ENCODE data around the gene HOXD11. TPM values are rescaled to one million over a fixed set of nuclear protein-coding genes. Genes with fewer than 3 reads are reported as not detected.
A peak's percentile ranks its signal among the peaks of the same experiment; 100 is the strongest.

The HOXD11 gene
- total RNA-seq, 4 donors from 2014 or later, result 0.21 to 1.8 (median 1.2) TPM; not detected in 1

DNA sequence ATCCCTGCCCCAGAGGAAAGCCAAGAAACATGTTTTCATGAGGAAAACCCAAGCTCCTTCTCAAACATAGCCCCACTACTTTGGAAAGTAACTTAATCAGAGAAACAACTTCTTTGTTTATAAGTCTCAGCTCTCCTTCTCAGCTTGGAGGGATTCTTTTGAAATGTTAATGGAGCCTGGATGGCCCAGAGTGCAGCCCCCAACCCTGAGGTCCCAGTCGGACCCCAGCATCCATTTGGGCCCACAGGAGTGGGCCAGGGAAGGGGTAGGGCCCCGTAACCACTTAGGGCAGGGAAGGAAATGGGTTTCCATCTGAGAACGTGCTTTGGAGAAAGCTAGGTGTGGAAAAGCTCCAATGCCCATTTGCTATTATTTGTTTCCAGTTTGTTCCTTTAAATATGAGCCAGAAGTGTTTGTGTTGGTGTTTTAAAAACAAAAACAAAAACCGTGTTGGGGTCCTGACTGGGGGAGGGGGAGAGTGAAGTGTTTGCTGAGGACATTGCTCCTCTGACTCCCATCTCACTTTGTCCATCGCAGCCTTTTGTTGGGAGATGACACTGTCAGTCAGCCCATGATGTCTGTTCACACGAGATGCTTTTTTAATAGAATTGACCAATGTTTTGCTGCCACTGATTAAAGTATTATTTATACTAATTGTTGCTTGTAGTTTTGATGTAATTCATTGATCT is 48.4 kb downstream of the HOXD11 start:
- Histone ChIP-seq H3K36me3 (peaks cover 0 to 37% (median 0%) of the 10 kb centered on the region in 3 donors), H3K9me3 (no peaks in the 10 kb centered on the region), H3K4me3 (no peak overlapping the region), H3K4me1 (peaks cover 0 to 28% (median 9%) of the 10 kb centered on the region in 4 donors), H3K27me3 (peaks cover 1 to 92% of the 10 kb centered on the region in 2 donors), H3K27ac (no peak overlapping the region)
- DNase-seq (ENCODE audit: low spot score in 2 of 2), result no peak
- TF ChIP-seq, protein P1, sequence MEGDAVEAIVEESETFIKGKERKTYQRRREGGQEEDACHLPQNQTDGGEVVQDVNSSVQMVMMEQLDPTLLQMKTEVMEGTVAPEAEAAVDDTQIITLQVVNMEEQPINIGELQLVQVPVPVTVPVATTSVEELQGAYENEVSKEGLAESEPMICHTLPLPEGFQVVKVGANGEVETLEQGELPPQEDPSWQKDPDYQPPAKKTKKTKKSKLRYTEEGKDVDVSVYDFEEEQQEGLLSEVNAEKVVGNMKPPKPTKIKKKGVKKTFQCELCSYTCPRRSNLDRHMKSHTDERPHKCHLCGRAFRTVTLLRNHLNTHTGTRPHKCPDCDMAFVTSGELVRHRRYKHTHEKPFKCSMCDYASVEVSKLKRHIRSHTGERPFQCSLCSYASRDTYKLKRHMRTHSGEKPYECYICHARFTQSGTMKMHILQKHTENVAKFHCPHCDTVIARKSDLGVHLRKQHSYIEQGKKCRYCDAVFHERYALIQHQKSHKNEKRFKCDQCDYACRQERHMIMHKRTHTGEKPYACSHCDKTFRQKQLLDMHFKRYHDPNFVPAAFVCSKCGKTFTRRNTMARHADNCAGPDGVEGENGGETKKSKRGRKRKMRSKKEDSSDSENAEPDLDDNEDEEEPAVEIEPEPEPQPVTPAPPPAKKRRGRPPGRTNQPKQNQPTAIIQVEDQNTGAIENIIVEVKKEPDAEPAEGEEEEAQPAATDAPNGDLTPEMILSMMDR (IDR thresholded peaks at IDR 0.05), result no peak
- no peak for TF ChIP-seq EP300 (IDR thresholded peaks at IDR 0.05)
- TF ChIP-seq POLR2A (IDR thresholded peaks at IDR 0.05), result no peak
- 78 to 82% methylated on average over 6 of the region's 6 CpGs for WGBS, 2 donors

DNA sequence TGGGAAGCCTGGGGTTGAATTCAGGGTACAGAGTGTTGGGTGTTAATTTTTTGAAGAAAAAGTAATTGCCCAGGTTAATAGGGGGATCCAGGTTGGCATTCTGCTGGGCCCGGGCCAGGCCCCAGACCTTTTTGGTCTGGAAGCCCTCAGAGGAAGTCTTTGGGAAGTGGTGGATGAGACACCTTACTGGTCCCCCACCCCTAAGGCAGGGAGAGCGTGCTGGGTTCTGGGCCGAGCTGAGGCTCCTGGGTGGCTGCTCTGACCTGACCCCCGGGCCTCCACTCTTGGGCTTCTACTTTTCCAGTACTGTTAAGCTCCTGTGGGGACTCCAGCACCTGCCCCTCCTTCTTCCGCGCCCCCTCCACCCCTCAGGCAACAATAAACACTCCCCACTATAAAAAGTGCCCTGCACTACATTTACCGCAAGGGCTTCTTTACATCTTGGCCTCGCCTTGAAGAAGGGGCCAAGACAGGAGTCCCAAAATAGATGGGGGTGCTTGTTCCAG is 49.3 kb downstream of the HOXD11 start:
- no peak for DNase-seq (ENCODE audit: low spot score in 2 of 2)
- no peaks in the 10 kb centered on the region for H3K9me3 ChIP-seq
- peaks cover 0 to 30% (median 0%) of the 10 kb centered on the region in 3 donors for H3K36me3 ChIP-seq
- 81 to 88% methylated on average over 8 of the region's 8 CpGs for whole genome bisulfite sequencing, 2 donors
- H3K4me3 ChIP-seq, result no peak overlapping the region
- TF ChIP-seq EP300 (IDR thresholded peaks at IDR 0.05), result no peak
- TF ChIP-seq, protein P1 (IDR thresholded peaks at IDR 0.05), result no peak
- TF ChIP-seq POLR2A (IDR thresholded peaks at IDR 0.05), result no peak
- H3K27ac ChIP-seq, result no peak overlapping the region
- peaks cover 3 to 92% of the 10 kb centered on the region in 2 donors for H3K27me3 ChIP-seq
- H3K4me1 ChIP-seq, result peaks cover 0 to 34% (median 9%) of the 10 kb centered on the region in 4 donors

DNA sequence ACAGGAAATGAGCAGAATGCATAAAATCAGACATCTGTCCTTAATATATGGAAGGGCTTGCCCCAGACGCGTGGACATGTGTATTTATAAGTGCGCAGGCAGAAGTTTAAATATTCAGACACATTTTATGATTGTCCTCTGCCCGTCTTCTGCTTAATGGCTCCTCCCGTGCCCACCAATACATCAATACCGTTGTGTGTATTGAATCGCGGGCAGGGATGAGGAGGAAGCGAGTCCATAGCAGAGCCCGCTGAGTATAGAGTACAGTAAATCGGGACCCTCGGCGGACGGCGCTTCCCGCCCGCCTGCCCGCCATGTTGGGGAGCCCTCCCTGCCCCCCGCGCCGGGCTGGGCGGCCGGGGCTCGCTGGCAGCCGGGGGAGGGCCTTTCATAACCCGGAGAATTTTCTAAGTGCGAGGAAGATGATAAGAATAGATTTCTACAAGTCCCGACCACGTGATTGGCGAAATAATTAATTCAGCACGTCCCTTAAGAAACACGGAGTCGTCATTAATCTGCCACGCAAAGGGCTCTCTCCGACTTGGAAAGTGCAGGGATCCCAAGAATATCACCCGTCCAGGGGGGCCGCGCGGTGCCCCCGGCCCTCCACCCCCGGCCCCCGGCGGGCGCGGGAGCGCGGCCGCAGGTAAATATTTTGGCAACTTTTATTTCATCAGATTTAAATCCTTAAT is 49.9 kb downstream of the HOXD11 start, which contains the start of gene HOXD3:
Gene HOXD3, plus strand, starts transcription at position 501 of the 692 bp plus-strand sequence. CDS start 11,808 bp downstream, outside the sequence.
- H3K4me3 ChIP-seq, result peak within 1 kb of the TSS in 2 of 4 donors; percentile 16 to 21
- peaks cover 0 to 27% (median 0%) of the 10 kb centered on the region in 3 donors for H3K36me3 ChIP-seq
- no peak for DNase-seq (ENCODE audit: low spot score in 2 of 2)
- WGBS, 2 donors, result 25 to 41% methylated on average over 48 of the region's 48 CpGs
- peaks cover 0 to 38% (median 9%) of the 10 kb centered on the region in 4 donors for H3K4me1 ChIP-seq
- H3K9me3 ChIP-seq, result no peaks in the 10 kb centered on the region
- TF ChIP-seq EP300 (IDR thresholded peaks at IDR 0.05) (no peak), POLR2A (IDR thresholded peaks at IDR 0.05) (no peak)
- TF ChIP-seq, protein P1 (IDR thresholded peaks at IDR 0.05), result no peak
- H3K27ac ChIP-seq, result no peak within 1 kb of the TSS
- peaks cover 3 to 92% of the 10 kb centered on the region in 2 donors for H3K27me3 ChIP-seq

DNA sequence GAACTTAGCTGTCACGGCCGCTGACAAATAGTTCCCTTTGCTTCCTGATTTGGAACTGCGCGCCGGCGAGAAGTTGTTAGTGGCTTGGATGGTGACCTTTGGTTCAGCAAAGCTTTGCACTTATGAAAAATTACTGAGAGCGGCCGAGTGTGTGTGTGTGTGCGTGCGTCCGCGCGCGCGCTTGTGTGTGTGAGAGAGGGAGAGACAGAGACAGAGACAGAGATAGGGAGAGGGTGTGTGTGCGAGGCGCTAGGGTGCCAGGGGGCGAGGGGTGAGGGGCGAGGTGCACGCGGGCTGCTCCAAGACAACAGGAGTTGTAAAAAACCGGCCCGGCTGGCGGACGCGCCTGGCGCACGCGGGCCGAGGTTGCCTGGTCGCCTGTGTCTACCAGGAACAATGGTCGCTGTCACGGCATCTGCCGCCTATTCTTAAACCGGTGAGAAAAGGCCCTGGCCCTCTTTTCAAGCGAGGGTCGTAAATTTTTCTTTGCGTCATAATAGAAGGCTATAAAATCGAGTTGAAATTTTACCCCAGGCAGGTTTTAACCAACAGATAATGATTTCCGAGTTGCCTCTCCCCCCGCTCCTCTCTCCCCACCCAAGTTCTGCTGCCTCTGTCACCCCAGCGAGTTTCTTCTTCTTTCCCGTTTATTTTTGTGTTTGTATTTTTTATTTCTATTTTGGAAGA is 50.6 kb downstream of the HOXD11 start:
- DNase-seq (ENCODE audit: low spot score in 2 of 2), result no peak
- Histone ChIP-seq H3K4me3 (peak overlapping the region in 2 of 4 donors; percentile 16 to 21), H3K36me3 (peaks cover 0 to 22% (median 0%) of the 10 kb centered on the region in 3 donors), H3K4me1 (peaks cover 0 to 41% (median 9%) of the 10 kb centered on the region in 4 donors), H3K9me3 (no peaks in the 10 kb centered on the region), H3K27me3 (peaks cover 3 to 92% of the 10 kb centered on the region in 2 donors), H3K27ac (no peak overlapping the region)
- 46 to 55% methylated on average over 43 of the region's 43 CpGs for WGBS, 2 donors
- TF ChIP-seq, protein P1 (IDR thresholded peaks at IDR 0.05), result no peak
- no peak for TF ChIP-seq EP300 (IDR thresholded peaks at IDR 0.05)
- no peak for TF ChIP-seq POLR2A (IDR thresholded peaks at IDR 0.05)
